Upper lobe of left lung (tissue), 6 donors: ENCODE results near the gene TRIM17. TPM values are rescaled to one million over a fixed set of nuclear protein-coding genes. Genes with fewer than 3 reads are reported as not detected.
A peak's percentile ranks its signal among the peaks of the same experiment; 100 is the strongest.

ENCODE experiments used
- ATAC-seq, 2 donors: fragments of 200-7000 bp; cut with Tn5 transposase; one replicate each; pipeline ENCODE4 v1.9.1; 2022; ENCODE audit warnings: mild to moderate bottlenecking in 2 of 2, moderate library complexity in 2 of 2; ENCODE audit not compliant: low FRiP score in 2 of 2
- DNase-seq, 2 donors: peaks; one replicate each; pipeline ENCODE4 v3.0.0-alpha.2; 2019 to 2020
- H3K27ac ChIP-seq, 4 donors: fragments of 200-600 bp; sonication (generic); one replicate each; pipeline ENCODE4 v1.5.1; 2016 to 2019
- H3K27me3 ChIP-seq, 4 donors: fragments of 200-600 bp; sonication (generic); one replicate each; pipeline ENCODE4 v1.5.1; 2017 to 2019
- H3K36me3 ChIP-seq, 4 donors: fragments of 200-600 bp; sonication (generic); one replicate each; pipeline ENCODE4 v1.5.1; 2016 to 2019
- H3K4me1 ChIP-seq, 4 donors: fragments of 200-600 bp; sonication (generic); one replicate each; pipeline ENCODE4 v1.5.1; 2018 to 2019
- H3K4me3 ChIP-seq, 4 donors: fragments of 200-600 bp; sonication (generic); one replicate each; pipeline ENCODE4 v1.5.1; 2017 to 2019; ENCODE audit warnings: mild to moderate bottlenecking in 2 of 4, moderate library complexity in 1 of 4
- H3K9me3 ChIP-seq, 4 donors: fragments of 200-600 bp; sonication (generic); one replicate each; pipeline ENCODE4 v1.5.1; 2018 to 2019
- EP300 ChIP-seq, 4 donors: sonication (generic); formaldehyde crosslinking; IDR thresholded peaks; one replicate each; pipeline ENCODE4 v1.5.1; 2017; ENCODE audit warnings: antibody characterized with exemption in 4 of 4, control low read depth in 2 of 4
- POLR2A ChIP-seq, 4 donors: fragments of 450-650 bp; IDR thresholded peaks; one replicate each; pipeline ENCODE4 v1.5.1; 2016 to 2017; ENCODE audit warnings: antibody characterized with exemption in 4 of 4, mild to moderate bottlenecking in 2 of 4
- POLR2AphosphoS5 ChIP-seq, 2 donors: sonication (generic); formaldehyde crosslinking; IDR thresholded peaks; one replicate each; pipeline ENCODE4 v1.5.1; 2017; ENCODE audit warnings: antibody characterized with exemption in 2 of 2
- WGBS, 2 donors: methylation state at CpG; one replicate each; pipeline ENCODE4 v1.1.5; 2017 to 2018; 5-methylcytosine and 5-hydroxymethylcytosine counted together
- total RNA-seq, 6 donors: library from RNA; depleted of rRNA in 4 of 6; stranded (reverse); fragments of >200 nt in 4 of 6; gene quantifications; one replicate each; pipeline versions ENCODE4 v1.1.0 to v1.2.1, GENCODE V29; 2016 to 2021
- TF ChIP-seq, protein P1 (sequence below), 6 experiments: fragments of 450-650 bp in 4 of 6; fragments of 200-600 bp in 2 of 6; sonication (generic) in 2 of 6; IDR thresholded peaks; one replicate each; pipeline ENCODE4 v1.5.1; 2016 to 2019; ENCODE audit warnings: antibody characterized with exemption in 6 of 6
- donor health status: DM: no; HTN: no; CAD: no; lungs with moderate emphysema.
- donor health status: DM: no; HTN: yes; CAD: no; lungs with severe emphysema.

The TRIM17 gene
- total RNA-seq, 6 donors from 2014 or later = 1.2 to 21.0 (median 2.4) TPM

DNA sequence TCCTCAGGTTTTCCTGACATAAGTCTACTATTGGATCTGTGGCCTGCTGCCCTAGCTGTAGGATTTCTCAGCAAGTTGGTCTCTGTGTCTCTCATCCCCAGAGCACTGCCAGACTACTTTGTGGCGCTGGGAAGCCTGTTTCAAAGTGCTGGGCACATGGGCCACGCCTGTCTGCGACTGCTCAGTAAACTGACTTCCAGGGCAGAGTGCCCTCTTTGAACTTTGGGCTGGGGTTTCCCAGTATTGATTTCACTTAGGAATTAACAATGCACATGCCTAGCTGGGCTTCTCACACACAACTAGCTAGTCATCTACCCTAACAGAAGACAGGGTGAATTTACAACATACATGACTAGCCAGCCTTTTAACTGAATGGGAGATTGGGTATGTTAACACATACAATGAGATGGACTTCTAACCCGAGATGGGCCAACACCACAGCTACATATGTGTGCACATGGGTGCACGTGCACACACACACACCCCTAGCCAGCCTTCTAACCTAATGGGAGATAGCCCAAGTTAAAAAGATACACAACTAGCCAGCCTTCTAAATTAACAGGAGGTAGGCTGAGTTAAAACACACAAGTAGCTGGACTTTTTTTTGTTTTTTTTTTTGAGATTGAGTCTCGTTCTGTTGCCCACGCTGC is 6.9 kb upstream of the TRIM17 start:
- H3K27me3 ChIP-seq = no peaks in the 10 kb centered on the region
- H3K4me1 ChIP-seq = no peaks in the 10 kb centered on the region
- no peak for ATAC-seq
- H3K36me3 ChIP-seq = no peaks in the 10 kb centered on the region
- no peak overlapping the region for H3K4me3 ChIP-seq
- H3K9me3 ChIP-seq = no peaks in the 10 kb centered on the region
- WGBS, 2 donors = 89 to 92% methylated on average over 7 of the region's 7 CpGs
- TF ChIP-seq EP300 (IDR thresholded peaks at IDR 0.05) = no peak
- TF ChIP-seq POLR2A (IDR thresholded peaks at IDR 0.05) = no peak
- TF ChIP-seq POLR2AphosphoS5 (IDR thresholded peaks at IDR 0.05) = no peak
- TF ChIP-seq, protein P1, sequence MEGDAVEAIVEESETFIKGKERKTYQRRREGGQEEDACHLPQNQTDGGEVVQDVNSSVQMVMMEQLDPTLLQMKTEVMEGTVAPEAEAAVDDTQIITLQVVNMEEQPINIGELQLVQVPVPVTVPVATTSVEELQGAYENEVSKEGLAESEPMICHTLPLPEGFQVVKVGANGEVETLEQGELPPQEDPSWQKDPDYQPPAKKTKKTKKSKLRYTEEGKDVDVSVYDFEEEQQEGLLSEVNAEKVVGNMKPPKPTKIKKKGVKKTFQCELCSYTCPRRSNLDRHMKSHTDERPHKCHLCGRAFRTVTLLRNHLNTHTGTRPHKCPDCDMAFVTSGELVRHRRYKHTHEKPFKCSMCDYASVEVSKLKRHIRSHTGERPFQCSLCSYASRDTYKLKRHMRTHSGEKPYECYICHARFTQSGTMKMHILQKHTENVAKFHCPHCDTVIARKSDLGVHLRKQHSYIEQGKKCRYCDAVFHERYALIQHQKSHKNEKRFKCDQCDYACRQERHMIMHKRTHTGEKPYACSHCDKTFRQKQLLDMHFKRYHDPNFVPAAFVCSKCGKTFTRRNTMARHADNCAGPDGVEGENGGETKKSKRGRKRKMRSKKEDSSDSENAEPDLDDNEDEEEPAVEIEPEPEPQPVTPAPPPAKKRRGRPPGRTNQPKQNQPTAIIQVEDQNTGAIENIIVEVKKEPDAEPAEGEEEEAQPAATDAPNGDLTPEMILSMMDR (IDR thresholded peaks at IDR 0.05) = no peak
- no peak for DNase-seq
- H3K27ac ChIP-seq = no peak overlapping the region

- Histone ChIP-seq H3K27me3 (peaks cover 0 to 9% (median 5%) of the 10 kb centered on the region in 4 donors), H3K27ac (no peak overlapping the region)
These were observed 4.5 kb upstream of the TRIM17 start for GRCh38 chr1:228420968-228421826.

DNA sequence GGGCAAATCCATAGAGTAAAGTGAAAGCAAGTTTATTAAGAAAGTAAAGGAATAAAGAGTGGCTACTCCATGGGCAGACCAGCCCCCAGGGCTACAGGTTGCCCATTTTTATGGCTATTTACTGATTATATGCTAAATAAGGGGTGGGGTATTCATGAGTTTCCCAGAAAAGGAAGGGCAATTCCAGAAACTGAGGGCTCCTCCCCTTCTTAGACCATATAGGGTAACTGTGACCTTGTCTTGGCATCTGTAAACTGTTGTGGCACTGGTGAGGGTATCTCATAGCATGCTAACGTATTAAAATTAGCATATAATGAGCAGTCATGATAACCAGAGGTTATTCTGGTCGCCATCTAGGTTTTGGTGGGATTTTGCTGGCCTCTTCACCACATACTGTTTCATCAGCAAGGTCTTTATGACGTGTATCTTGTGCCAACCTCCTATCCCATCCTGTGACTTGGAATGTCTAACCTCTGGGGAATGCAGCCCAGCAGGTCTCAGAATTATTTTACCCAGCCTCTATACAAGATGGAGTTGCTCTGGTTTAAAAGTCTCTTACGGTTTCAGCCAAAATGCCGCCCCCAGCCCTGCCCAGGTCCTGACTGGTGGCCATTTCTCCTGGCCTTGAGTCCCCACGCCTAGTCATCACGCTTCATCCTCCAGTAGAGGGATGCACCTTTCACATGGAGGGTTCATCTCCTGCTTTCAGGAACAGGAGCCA is 982 bp upstream of the TRIM17 start:
- ATAC-seq = no peak
- no peak for DNase-seq
- Histone ChIP-seq H3K27me3 (peaks cover 0 to 20% (median 9%) of the 10 kb centered on the region in 4 donors), H3K9me3 (no peaks in the 10 kb centered on the region), H3K36me3 (no peaks in the 10 kb centered on the region), H3K27ac (no peak overlapping the region), H3K4me1 (peaks cover 15 to 23% (median 20%) of the 10 kb centered on the region in 4 donors), H3K4me3 (no peak overlapping the region)
- 85% methylated on average over 7 of the region's 7 CpGs for WGBS, 2 donors
- TF ChIP-seq EP300 (IDR thresholded peaks at IDR 0.05) = no peak
- no peak for TF ChIP-seq POLR2A (IDR thresholded peaks at IDR 0.05)
- no peak for TF ChIP-seq POLR2AphosphoS5 (IDR thresholded peaks at IDR 0.05)
- TF ChIP-seq, protein P1 (IDR thresholded peaks at IDR 0.05) = no peak

More at GRCh38 chr1:228420968-228421826, 4.5 kb upstream of the TRIM17 start:
- DNase-seq = no peak
- Histone ChIP-seq H3K4me1 (peaks cover 10 to 16% (median 14%) of the 10 kb centered on the region in 4 donors), H3K4me3 (no peak overlapping the region), H3K36me3 (no peaks in the 10 kb centered on the region), H3K9me3 (no peaks in the 10 kb centered on the region)
- ATAC-seq = no peak
- TF ChIP-seq, protein P1 (IDR thresholded peaks at IDR 0.05) = no peak
- TF ChIP-seq EP300 (IDR thresholded peaks at IDR 0.05) (no peak), POLR2AphosphoS5 (IDR thresholded peaks at IDR 0.05) (no peak), POLR2A (IDR thresholded peaks at IDR 0.05) (no peak)
- 87 to 95% methylated on average over 6 to 7 of the region's 7 CpGs for whole genome bisulfite sequencing, 2 donors

DNA sequence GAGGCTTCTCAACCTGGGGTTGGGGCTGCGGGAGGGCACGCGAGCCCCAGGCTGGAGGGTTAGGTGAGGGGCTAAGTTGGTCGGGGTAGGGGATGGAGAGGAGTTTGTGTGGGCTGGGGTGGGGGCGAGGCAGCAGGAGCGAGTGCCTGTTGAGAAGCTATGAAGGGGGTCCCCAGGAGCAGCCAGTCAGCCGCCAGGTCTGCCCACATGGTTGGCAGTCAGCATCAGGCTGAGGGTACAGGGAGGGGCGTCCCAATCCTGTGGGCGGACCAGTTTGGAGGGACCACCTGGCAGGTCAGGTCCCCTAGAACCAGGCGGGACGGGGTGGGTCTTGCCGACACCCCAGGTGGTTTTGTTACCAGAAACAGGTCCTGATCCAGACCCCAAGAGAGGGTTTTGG is 400 bp upstream of the TRIM17 start:
- DNase-seq (no peak), ATAC-seq (peak in 1 of 2 donors; percentile 3)
- peaks cover 0 to 20% (median 9%) of the 10 kb centered on the region in 4 donors for H3K27me3 ChIP-seq
- TF ChIP-seq POLR2A (IDR thresholded peaks at IDR 0.05) = no peak
- no peak for TF ChIP-seq POLR2AphosphoS5 (IDR thresholded peaks at IDR 0.05)
- TF ChIP-seq, protein P1 (IDR thresholded peaks at IDR 0.05) = no peak
- no peak for TF ChIP-seq EP300 (IDR thresholded peaks at IDR 0.05)
- no peaks in the 10 kb centered on the region for H3K36me3 ChIP-seq
- 22 to 50% methylated on average over 5 to 12 of the region's 12 CpGs for WGBS, 2 donors
- H3K9me3 ChIP-seq = no peaks in the 10 kb centered on the region
- peak overlapping the region in 2 of 4 donors; percentile 51 to 55 for H3K4me3 ChIP-seq
- no peak overlapping the region for H3K27ac ChIP-seq
- H3K4me1 ChIP-seq = peaks cover 15 to 23% (median 20%) of the 10 kb centered on the region in 4 donors
